Hematopoietic multipotent progenitor cell (in vitro differentiated cells): Measurements from ENCODE around the gene NAV3. TPM values are rescaled to one million over a fixed set of nuclear protein-coding genes. Genes with fewer than 3 reads are reported as not detected.

Source experiments
- DNase-seq, 3 donors: peaks; one replicate each; pipeline ENCODE4 v3.0.0-alpha.2; 2011 to 2015; ENCODE audit warnings: low read depth in 2 of 3, low spot score in 2 of 3
- total RNA-seq: library from RNA; depleted of rRNA; stranded (reverse); fragments of >200 nt; gene quantifications from one replicate; pipeline ENCODE4 v1.2.3, GENCODE V29; 2012

The NAV3 gene
- under 0.01 TPM for total RNA-seq

GRCh38 chr12:77830583-77831351, at the start of gene NAV3:
TSS of gene NAV3 (plus strand) at chr12:77830894. CDS start at chr12:77831462, 568 bp downstream.
- DNase-seq, result no peak

- DNase-seq, result no peak
Observed at GRCh38 chr12:77782034-77782433, 48.7 kb upstream of the NAV3 start.

GRCh38 chr12:77782766-77783165, 47.9 kb upstream of the NAV3 start:
- DNase-seq, result no peak

GRCh38 chr12:77785211-77785610, 45.5 kb upstream of the NAV3 start:
- no peak for DNase-seq

GRCh38 chr12:77786675-77787074, 44.0 kb upstream of the NAV3 start:
- DNase-seq, result no peak

- DNase-seq, result no peak
Observed at GRCh38 chr12:77788231-77789168, 42.2 kb upstream of the NAV3 start.

- DNase-seq, result no peak
Observed at GRCh38 chr12:77795699-77796098, 35.0 kb upstream of the NAV3 start.

GRCh38 chr12:77796775-77797174, 33.9 kb upstream of the NAV3 start:
- no peak for DNase-seq

GRCh38 chr12:77800501-77800900, 30.2 kb upstream of the NAV3 start:
- no peak for DNase-seq

- DNase-seq, result no peak
Observed at GRCh38 chr12:77808534-77808933, 22.2 kb upstream of the NAV3 start.

GRCh38 chr12:77813558-77813957, 17.1 kb upstream of the NAV3 start:
- DNase-seq, result no peak

GRCh38 chr12:77814386-77814785, 16.3 kb upstream of the NAV3 start:
- no peak for DNase-seq

GRCh38 chr12:77816196-77816595, 14.5 kb upstream of the NAV3 start:
- no peak for DNase-seq

- DNase-seq, result no peak
Observed at GRCh38 chr12:77817276-77817675, 13.4 kb upstream of the NAV3 start.

- no peak for DNase-seq
Observed at GRCh38 chr12:77818351-77818750, 12.3 kb upstream of the NAV3 start.

GRCh38 chr12:77821699-77822203, 8.9 kb upstream of the NAV3 start:
- no peak for DNase-seq

- no peak for DNase-seq
Observed at GRCh38 chr12:77833329-77833728, 2.6 kb downstream of the NAV3 start.

GRCh38 chr12:77834618-77835017, 3.9 kb downstream of the NAV3 start:
- no peak for DNase-seq

- DNase-seq, result no peak
Observed at GRCh38 chr12:77835969-77836368, 5.3 kb downstream of the NAV3 start.

- DNase-seq, result no peak
Observed at GRCh38 chr12:77837876-77838291, 7.2 kb downstream of the NAV3 start.

GRCh38 chr12:77841521-77841920, 10.8 kb downstream of the NAV3 start:
- DNase-seq, result no peak

- no peak for DNase-seq
Observed at GRCh38 chr12:77842430-77842829, 11.7 kb downstream of the NAV3 start.
